Liver (tissue), 9 donors: ENCODE measurements around the gene FRMD4B. TPM values are rescaled to one million over a fixed set of nuclear protein-coding genes. Genes with fewer than 3 reads are reported as not detected.

ENCODE experiments used
- DNase-seq: peaks from one replicate; pipeline ENCODE4 v3.0.0-alpha.2; 2017; ENCODE audit warnings: low spot score
- H3K27ac ChIP-seq, 2 donors: one replicate each; pipeline ENCODE4 v1.7.0; 2013; ENCODE audit warnings: inconsistent platforms in 2 of 2, low read length in 2 of 2, control low read depth in 1 of 2, low read depth in 1 of 2, mild to moderate bottlenecking in 1 of 2
- H3K27me3 ChIP-seq, 4 donors: one replicate each; pipeline versions ENCODE4 v1.6.1 to v1.7.0; 2013; ENCODE audit warnings: low read length in 3 of 4, inconsistent platforms in 1 of 4, mild to moderate bottlenecking in 1 of 4, moderate library complexity in 1 of 4; ENCODE audit not compliant: control insufficient read depth in 4 of 4, insufficient read depth in 4 of 4
- H3K36me3 ChIP-seq, 4 donors: one replicate each; pipeline versions ENCODE4 v1.6.1 to v1.7.0; 2013; ENCODE audit warnings: low read length in 3 of 4, mild to moderate bottlenecking in 3 of 4, low read depth in 1 of 4, moderate library complexity in 1 of 4; ENCODE audit not compliant: control insufficient read depth in 4 of 4, insufficient read depth in 3 of 4
- H3K4me1 ChIP-seq, 4 donors: one replicate each; pipeline versions ENCODE4 v1.6.1 to v1.7.0; 2013; ENCODE audit warnings: low read length in 3 of 4, mild to moderate bottlenecking in 3 of 4, moderate library complexity in 1 of 4; ENCODE audit not compliant: control insufficient read depth in 4 of 4, insufficient read depth in 4 of 4
- H3K4me3 ChIP-seq, 3 donors: one replicate each; pipeline versions ENCODE4 v1.6.1 to v1.7.0; 2013; ENCODE audit warnings: low read length in 3 of 3, control low read depth in 1 of 3, low read depth in 1 of 3, mild to moderate bottlenecking in 1 of 3
- H3K9ac ChIP-seq, 2 donors: one replicate each; pipeline ENCODE4 v1.7.0; 2013; ENCODE audit warnings: low read length in 2 of 2, mild to moderate bottlenecking in 2 of 2, moderate library complexity in 2 of 2, control low read depth in 1 of 2, low read depth in 1 of 2
- H3K9me3 ChIP-seq, 4 donors: one replicate each; pipeline versions ENCODE4 v1.6.1 to v1.7.0; 2013; ENCODE audit warnings: low read length in 3 of 4; ENCODE audit not compliant: control insufficient read depth in 4 of 4
- ATF3 ChIP-seq: IDR thresholded peaks from 2 replicates; pipeline ENCODE4 v1.6.1; 2016; ENCODE audit warnings: antibody characterized with exemption
- EGR1 ChIP-seq, 2 donors: IDR thresholded peaks; 2 replicates each; pipeline ENCODE4 v1.6.1; 2016 to 2018; ENCODE audit warnings: antibody characterized with exemption in 2 of 2, low read depth in 2 of 2
- FOXA1 ChIP-seq: IDR thresholded peaks from 2 replicates; pipeline ENCODE4 v1.6.1; 2016; ENCODE audit warnings: antibody characterized with exemption
- FOXA2 ChIP-seq: IDR thresholded peaks from 2 replicates; pipeline ENCODE4 v1.6.1; 2016; ENCODE audit warnings: antibody characterized with exemption
- GABPA ChIP-seq, 2 donors: IDR thresholded peaks in 1 of 2; conservative IDR thresholded peaks in 1 of 2; 2 replicates each; pipeline ENCODE4 v1.6.1; 2016; ENCODE audit warnings: antibody characterized with exemption in 2 of 2, mild to moderate bottlenecking in 1 of 2, moderate library complexity in 1 of 2
- MAX ChIP-seq: IDR thresholded peaks from 2 replicates; pipeline ENCODE4 v1.6.1; 2016; ENCODE audit warnings: antibody characterized with exemption
- RAD21 ChIP-seq, 2 donors: IDR thresholded peaks; 2 replicates each; pipeline ENCODE4 v1.6.1; 2016; ENCODE audit warnings: antibody characterized with exemption in 2 of 2, mild to moderate bottlenecking in 2 of 2
- REST ChIP-seq: IDR thresholded peaks from 2 replicates; pipeline ENCODE4 v1.6.1; 2016; ENCODE audit warnings: antibody characterized with exemption, mild to moderate bottlenecking
- RXRA ChIP-seq, 2 donors: IDR thresholded peaks; 2 replicates each; pipeline ENCODE4 v1.6.1; 2017 to 2018; ENCODE audit warnings: antibody characterized with exemption in 2 of 2, mild to moderate bottlenecking in 1 of 2
- SP1 ChIP-seq: IDR thresholded peaks from 2 replicates; pipeline ENCODE4 v1.6.1; 2018; ENCODE audit warnings: antibody characterized with exemption, mild to moderate bottlenecking
- YY1 ChIP-seq: IDR thresholded peaks from 2 replicates; pipeline ENCODE4 v1.6.1; 2016; ENCODE audit warnings: antibody characterized with exemption, mild to moderate bottlenecking
- ZBTB33 ChIP-seq: IDR thresholded peaks from 2 replicates; pipeline ENCODE4 v1.6.1; 2016; ENCODE audit warnings: antibody characterized with exemption
- WGBS: extraction: QIAGEN DNeasy Blood & Tissue Kit; methylation state at CpG from one replicate; pipeline ENCODE4 v1.1.7; 2013; 5-methylcytosine and 5-hydroxymethylcytosine counted together
- polyA plus RNA-seq, 2 donors: library from polyadenylated mRNA; stranded (reverse) in 1 of 2; unstranded in 1 of 2; fragments of 200-250 nt in 1 of 2; fragments of >200 nt in 1 of 2; fragmentation: Nextera tagmentation in 1 of 2; extraction: Ambion mirVana in 1 of 2; gene quantifications; one replicate each; pipeline versions ENCODE4 v1.2.1 to v1.2.3, GENCODE V29; 2013 to 2015
- total RNA-seq, 2 donors: library from RNA; depleted of rRNA; stranded (reverse); fragments of >200 nt; gene quantifications; one replicate each; pipeline ENCODE4 v1.2.3, GENCODE V29; 2014
- TF ChIP-seq, protein P1 (sequence below): fragments of 150-350 bp; IDR thresholded peaks from 2 replicates; pipeline ENCODE4 v1.5.1; 2017; ENCODE audit warnings: improper control_type of control experiment, low read depth, low read length; ENCODE audit not compliant: missing input control
- donor health status: healthy.
- donor health status: healthy.
- donor health status: healthy.
- donor health status: healthy.
- donor health status: healthy.

FRMD4B gene
- total and polyA plus RNA-seq, 4 donors, result 7.3 to 22.6 (median 15.0) TPM

DNA sequence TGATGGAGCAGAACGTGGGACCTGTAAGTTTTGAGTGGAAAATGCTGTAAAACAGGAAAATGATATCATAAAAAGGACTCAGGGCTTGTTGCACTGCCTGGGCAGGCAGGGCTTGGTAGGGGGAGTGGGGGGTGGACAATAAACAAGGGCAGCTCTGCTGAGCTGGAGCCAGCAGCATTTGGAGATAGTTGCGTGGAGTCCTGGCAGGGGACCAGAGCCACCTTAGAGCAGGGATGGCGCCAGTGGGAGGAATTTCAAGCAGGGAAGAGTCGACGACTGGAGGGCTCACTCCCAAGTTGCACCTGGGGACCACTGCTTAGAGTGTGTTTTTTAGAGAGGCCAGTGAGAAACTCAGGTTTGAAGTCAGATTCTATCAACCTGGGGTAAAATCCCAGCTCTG is 22.7 kb upstream of the FRMD4B start:
- H3K27ac ChIP-seq, result no peak overlapping the region
- no peaks in the 10 kb centered on the region for H3K27me3 ChIP-seq
- WGBS, result 68% methylated on average over 5 of the region's 5 CpGs

More for the DNA sequence above, 22.7 kb upstream of the FRMD4B start:
- Histone ChIP-seq H3K4me3 (no peak overlapping the region), H3K36me3 (no peaks in the 10 kb centered on the region), H3K4me1 (peaks cover 0 to 8% (median 6%) of the 10 kb centered on the region in 4 donors), H3K9ac (no peak overlapping the region), H3K9me3 (peaks cover 0 to 7% (median 2%) of the 10 kb centered on the region in 4 donors)
- TF ChIP-seq RAD21 (IDR thresholded peaks at IDR 0.05) (no peak), GABPA (IDR thresholded peaks at IDR 0.05 in 1 of 2, conservative IDR thresholded peaks at IDR 0.05 in 1 of 2) (no peak), EGR1 (IDR thresholded peaks at IDR 0.05; ENCODE audit: low read depth in 2 of 2) (no peak), YY1 (no peak), FOXA1 (no peak), ZBTB33 (no peak), REST (no peak), RXRA (IDR thresholded peaks at IDR 0.05) (no peak), ATF3 (no peak), SP1 (no peak), FOXA2 (no peak), MAX (no peak)
- TF ChIP-seq, protein P1, sequence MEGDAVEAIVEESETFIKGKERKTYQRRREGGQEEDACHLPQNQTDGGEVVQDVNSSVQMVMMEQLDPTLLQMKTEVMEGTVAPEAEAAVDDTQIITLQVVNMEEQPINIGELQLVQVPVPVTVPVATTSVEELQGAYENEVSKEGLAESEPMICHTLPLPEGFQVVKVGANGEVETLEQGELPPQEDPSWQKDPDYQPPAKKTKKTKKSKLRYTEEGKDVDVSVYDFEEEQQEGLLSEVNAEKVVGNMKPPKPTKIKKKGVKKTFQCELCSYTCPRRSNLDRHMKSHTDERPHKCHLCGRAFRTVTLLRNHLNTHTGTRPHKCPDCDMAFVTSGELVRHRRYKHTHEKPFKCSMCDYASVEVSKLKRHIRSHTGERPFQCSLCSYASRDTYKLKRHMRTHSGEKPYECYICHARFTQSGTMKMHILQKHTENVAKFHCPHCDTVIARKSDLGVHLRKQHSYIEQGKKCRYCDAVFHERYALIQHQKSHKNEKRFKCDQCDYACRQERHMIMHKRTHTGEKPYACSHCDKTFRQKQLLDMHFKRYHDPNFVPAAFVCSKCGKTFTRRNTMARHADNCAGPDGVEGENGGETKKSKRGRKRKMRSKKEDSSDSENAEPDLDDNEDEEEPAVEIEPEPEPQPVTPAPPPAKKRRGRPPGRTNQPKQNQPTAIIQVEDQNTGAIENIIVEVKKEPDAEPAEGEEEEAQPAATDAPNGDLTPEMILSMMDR, result no peak
- DNase-seq, result no peak
